DMS53 treated with DMSO at 0.1 percent for 48 hours (cell line): ENCODE measurements around the gene HDLBP.

Source experiments
- DNase-seq: peaks from one replicate; lab custom pipeline; 2025; ENCODE audit not compliant: unreplicated experiment; lab: John Stamatoyannopoulos, UW

The HDLBP gene

GRCh38 chr2:241214209-241214608 lies 101.3 kb downstream of the HDLBP start:
- no peak for DNase-seq

GRCh38 chr2:241213567-241213966 lies 101.9 kb downstream of the HDLBP start:
- no peak for DNase-seq

- no peak for DNase-seq
Measured at GRCh38 chr2:241213041-241213440, 102.4 kb downstream of the HDLBP start.

GRCh38 chr2:241211276-241211675 lies 104.2 kb downstream of the HDLBP start:
- DNase-seq = no peak

- DNase-seq = no peak
Measured at GRCh38 chr2:241209271-241209670, 106.2 kb downstream of the HDLBP start.

- DNase-seq = no peak
Measured at GRCh38 chr2:241208058-241208457, 107.4 kb downstream of the HDLBP start.

- DNase-seq = no peak
Measured at GRCh38 chr2:241207641-241208040, 107.8 kb downstream of the HDLBP start.

GRCh38 chr2:241207151-241207550 lies 108.3 kb downstream of the HDLBP start:
- no peak for DNase-seq

- DNase-seq = no peak
Measured at GRCh38 chr2:241205086-241205485, 110.4 kb downstream of the HDLBP start.

- no peak for DNase-seq
Measured at GRCh38 chr2:241204490-241204889, 111.0 kb downstream of the HDLBP start.

- no peak for DNase-seq
Measured at GRCh38 chr2:241204010-241204384, 111.5 kb downstream of the HDLBP start.

GRCh38 chr2:241203218-241204009 lies 112.1 kb downstream of the HDLBP start:
- no peak for DNase-seq

GRCh38 chr2:241202681-241203080 lies 112.8 kb downstream of the HDLBP start:
- no peak for DNase-seq

- no peak for DNase-seq
Measured at GRCh38 chr2:241202268-241202585, 113.2 kb downstream of the HDLBP start.

GRCh38 chr2:241201445-241202267 lies 113.8 kb downstream of the HDLBP start:
- DNase-seq = no peak

- no peak for DNase-seq
Measured at GRCh38 chr2:241200822-241201395, 114.6 kb downstream of the HDLBP start.

- DNase-seq = no peak
Measured at GRCh38 chr2:241199897-241200821, 115.3 kb downstream of the HDLBP start.

- no peak for DNase-seq
Measured at GRCh38 chr2:241199286-241199685, 116.2 kb downstream of the HDLBP start.

- no peak for DNase-seq
Measured at GRCh38 chr2:241198381-241199279, 116.8 kb downstream of the HDLBP start.

GRCh38 chr2:241197947-241198346 lies 117.5 kb downstream of the HDLBP start:
- DNase-seq = no peak
